SK-N-SH treated with all-trans-retinoic acid at 6 μM for 48 hours (cell line): ENCODE data around the gene UTP20.
"Not testable (repeated sequence)": the region's sequence is repeated elsewhere in the genome, so short reads cannot be mapped to it uniquely, and the experiment has no call there.

Experiments used
- ATAC-seq: fragments of 200-7000 bp; cut with Tn5 transposase; 3 replicates; pipeline ENCODE4 v1.9.1; 2020; ENCODE audit warnings: mild to moderate bottlenecking, moderate library complexity
- ARNTL ChIP-seq: fragments of 450-650 bp; formaldehyde crosslinking; IDR thresholded peaks from 2 replicates; pipeline ENCODE4 v1.5.0; 2020; ENCODE audit warnings: low read depth, mild to moderate bottlenecking, moderate library complexity, borderline replicate concordance
- BACH2 ChIP-seq: fragments of 250-450 bp; sonication (Bioruptor Pico); IDR thresholded peaks from 2 replicates; pipeline ENCODE4 v1.9.0; 2021; ENCODE audit warnings: mild to moderate bottlenecking, borderline replicate concordance
- CSDC2 ChIP-seq: fragments of 250-450 bp; sonication (Bioruptor Pico); IDR thresholded peaks from 2 replicates; pipeline ENCODE4 v1.5.0; 2020; ENCODE audit warnings: mild to moderate bottlenecking, moderate library complexity
- CSRNP3 ChIP-seq: fragments of 250-450 bp; sonication (Bioruptor Pico); IDR thresholded peaks from 2 replicates; pipeline ENCODE4 v1.5.1; 2021; ENCODE audit warnings: mild to moderate bottlenecking, moderate library complexity
- GLIS3 ChIP-seq: fragments of 250-450 bp; sonication (Bioruptor Pico); IDR thresholded peaks from 2 replicates; pipeline ENCODE4 v1.5.0; 2020; ENCODE audit warnings: mild to moderate bottlenecking, moderate library complexity
- ISL1 ChIP-seq: fragments of 250-450 bp; sonication (Bioruptor Pico); IDR thresholded peaks from 2 replicates; pipeline ENCODE4 v2.1.2; 2022; ENCODE audit warnings: mild to moderate bottlenecking, moderate library complexity
- OSR1 ChIP-seq: fragments of 250-450 bp; sonication (Bioruptor Pico); IDR thresholded peaks from 2 replicates; pipeline ENCODE4 v1.8.0; 2022; ENCODE audit warnings: moderate library complexity, mild to moderate bottlenecking, inconsistent platforms
- PATZ1 ChIP-seq: fragments of 250-450 bp; sonication (Bioruptor Pico); IDR thresholded peaks from 2 replicates; pipeline ENCODE4 v1.8.0; 2020; ENCODE audit warnings: mild to moderate bottlenecking, moderate library complexity, borderline replicate concordance
- PPARA ChIP-seq: fragments of 250-450 bp; sonication (Bioruptor Pico); IDR thresholded peaks from 2 replicates; pipeline ENCODE4 v1.5.0; 2020; ENCODE audit warnings: mild to moderate bottlenecking, borderline replicate concordance
- RARB ChIP-seq: fragments of 250-450 bp; sonication (Bioruptor Pico); IDR thresholded peaks from 2 replicates; pipeline ENCODE4 v1.8.0; 2021; ENCODE audit warnings: mild to moderate bottlenecking, moderate library complexity
- TCF4 ChIP-seq: fragments of 250-450 bp; sonication (Bioruptor Pico); IDR thresholded peaks from 2 replicates; pipeline ENCODE4 v1.8.0; 2021; ENCODE audit warnings: mild to moderate bottlenecking, moderate library complexity, borderline replicate concordance
- ZFP3 ChIP-seq: fragments of 250-450 bp; sonication (Bioruptor Pico); IDR thresholded peaks from 2 replicates; pipeline ENCODE4 v1.5.0; 2020; ENCODE audit warnings: mild to moderate bottlenecking, moderate library complexity
- ZFP30 ChIP-seq: fragments of 450-650 bp; formaldehyde crosslinking; IDR thresholded peaks from 2 replicates; pipeline ENCODE4 v1.5.0; 2022; ENCODE audit warnings: mild to moderate bottlenecking, moderate library complexity
- ZNF565 ChIP-seq: fragments of 450-650 bp; formaldehyde crosslinking; conservative IDR thresholded peaks from 2 replicates; pipeline ENCODE4 v1.5.0; 2020; ENCODE audit warnings: low read depth, mild to moderate bottlenecking, moderate library complexity
- ZNF70 ChIP-seq: fragments of 450-650 bp; formaldehyde crosslinking; IDR thresholded peaks from 2 replicates; pipeline ENCODE4 v1.5.0; 2020; ENCODE audit warnings: mild to moderate bottlenecking, moderate library complexity
- ZNF8 ChIP-seq: fragments of 450-650 bp; formaldehyde crosslinking; IDR thresholded peaks from 2 replicates; pipeline ENCODE4 v1.5.0; 2020; ENCODE audit warnings: mild to moderate bottlenecking, moderate library complexity
- TF ChIP-seq, protein P1 (sequence below): fragments of 250-450 bp; sonication (Bioruptor Pico); IDR thresholded peaks from 2 replicates; pipeline ENCODE4 v1.5.0; 2020; ENCODE audit warnings: mild to moderate bottlenecking, moderate library complexity
- TF ChIP-seq, protein P2 (sequence below): fragments of 250-450 bp; sonication (Bioruptor Pico); IDR thresholded peaks from 2 replicates; pipeline ENCODE4 v1.8.0; 2021; ENCODE audit warnings: low read depth, mild to moderate bottlenecking, moderate library complexity, borderline replicate concordance
- TF ChIP-seq, protein P3 (sequence below): fragments of 250-450 bp; sonication (Bioruptor Pico); IDR thresholded peaks from 2 replicates; pipeline ENCODE4 v1.5.1; 2020; ENCODE audit warnings: low read depth, mild to moderate bottlenecking, moderate library complexity

UTP20 gene

DNA sequence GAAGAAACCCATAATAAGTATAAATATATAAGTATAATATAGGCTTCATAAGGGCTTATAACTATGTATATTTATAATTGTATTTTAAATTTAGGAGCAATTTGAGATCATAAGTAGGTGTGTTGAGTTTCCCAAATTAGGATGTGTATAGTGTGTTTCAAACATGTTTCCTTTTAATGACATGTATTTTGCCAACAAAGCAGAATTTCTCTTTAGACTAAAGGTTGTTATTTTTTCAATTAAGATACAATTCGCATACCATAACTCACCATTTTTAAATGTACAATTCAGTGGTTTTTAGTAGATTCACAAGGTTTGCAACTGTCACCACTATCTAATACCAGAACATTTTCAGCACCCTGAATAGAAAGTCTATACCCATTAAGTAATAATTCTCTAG is 135.3 kb downstream of the UTP20 start:
- no peak for ATAC-seq
- TF ChIP-seq ARNTL (CRISPR knock-in tag), result no peak

GRCh38 chr12:101422066-101422465 is 142.2 kb downstream of the UTP20 start:
- not testable (repeated sequence) for ATAC-seq

GRCh38 chr12:101424620-101425019 is 144.7 kb downstream of the UTP20 start:
- TF ChIP-seq ZNF565 (CRISPR knock-in tag) (no peak), RARB (CRISPR knock-in tag) (no peak), PATZ1 (CRISPR knock-in tag) (no peak), ZNF8 (no peak), GLIS3 (no peak), BACH2 (no peak), ZNF70 (CRISPR knock-in tag) (no peak), ISL1 (CRISPR knock-in tag) (no peak), PPARA (no peak), ZFP3 (CRISPR knock-in tag) (no peak), ARNTL (CRISPR knock-in tag) (no peak), ZFP30 (no peak), TCF4 (CRISPR knock-in tag) (no peak)
- TF ChIP-seq, protein P1, sequence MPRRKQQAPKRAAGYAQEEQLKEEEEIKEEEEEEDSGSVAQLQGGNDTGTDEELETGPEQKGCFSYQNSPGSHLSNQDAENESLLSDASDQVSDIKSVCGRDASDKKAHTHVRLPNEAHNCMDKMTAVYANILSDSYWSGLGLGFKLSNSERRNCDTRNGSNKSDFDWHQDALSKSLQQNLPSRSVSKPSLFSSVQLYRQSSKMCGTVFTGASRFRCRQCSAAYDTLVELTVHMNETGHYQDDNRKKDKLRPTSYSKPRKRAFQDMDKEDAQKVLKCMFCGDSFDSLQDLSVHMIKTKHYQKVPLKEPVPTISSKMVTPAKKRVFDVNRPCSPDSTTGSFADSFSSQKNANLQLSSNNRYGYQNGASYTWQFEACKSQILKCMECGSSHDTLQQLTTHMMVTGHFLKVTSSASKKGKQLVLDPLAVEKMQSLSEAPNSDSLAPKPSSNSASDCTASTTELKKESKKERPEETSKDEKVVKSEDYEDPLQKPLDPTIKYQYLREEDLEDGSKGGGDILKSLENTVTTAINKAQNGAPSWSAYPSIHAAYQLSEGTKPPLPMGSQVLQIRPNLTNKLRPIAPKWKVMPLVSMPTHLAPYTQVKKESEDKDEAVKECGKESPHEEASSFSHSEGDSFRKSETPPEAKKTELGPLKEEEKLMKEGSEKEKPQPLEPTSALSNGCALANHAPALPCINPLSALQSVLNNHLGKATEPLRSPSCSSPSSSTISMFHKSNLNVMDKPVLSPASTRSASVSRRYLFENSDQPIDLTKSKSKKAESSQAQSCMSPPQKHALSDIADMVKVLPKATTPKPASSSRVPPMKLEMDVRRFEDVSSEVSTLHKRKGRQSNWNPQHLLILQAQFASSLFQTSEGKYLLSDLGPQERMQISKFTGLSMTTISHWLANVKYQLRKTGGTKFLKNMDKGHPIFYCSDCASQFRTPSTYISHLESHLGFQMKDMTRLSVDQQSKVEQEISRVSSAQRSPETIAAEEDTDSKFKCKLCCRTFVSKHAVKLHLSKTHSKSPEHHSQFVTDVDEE (CRISPR knock-in tag), result no peak
- TF ChIP-seq, protein P2, sequence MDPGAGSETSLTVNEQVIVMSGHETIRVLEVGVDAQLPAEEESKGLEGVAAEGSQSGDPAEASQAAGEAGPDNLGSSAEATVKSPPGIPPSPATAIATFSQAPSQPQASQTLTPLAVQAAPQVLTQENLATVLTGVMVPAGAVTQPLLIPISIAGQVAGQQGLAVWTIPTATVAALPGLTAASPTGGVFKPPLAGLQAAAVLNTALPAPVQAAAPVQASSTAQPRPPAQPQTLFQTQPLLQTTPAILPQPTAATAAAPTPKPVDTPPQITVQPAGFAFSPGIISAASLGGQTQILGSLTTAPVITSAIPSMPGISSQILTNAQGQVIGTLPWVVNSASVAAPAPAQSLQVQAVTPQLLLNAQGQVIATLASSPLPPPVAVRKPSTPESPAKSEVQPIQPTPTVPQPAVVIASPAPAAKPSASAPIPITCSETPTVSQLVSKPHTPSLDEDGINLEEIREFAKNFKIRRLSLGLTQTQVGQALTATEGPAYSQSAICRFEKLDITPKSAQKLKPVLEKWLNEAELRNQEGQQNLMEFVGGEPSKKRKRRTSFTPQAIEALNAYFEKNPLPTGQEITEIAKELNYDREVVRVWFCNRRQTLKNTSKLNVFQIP (CRISPR knock-in tag), result no peak
- TF ChIP-seq, protein P3, sequence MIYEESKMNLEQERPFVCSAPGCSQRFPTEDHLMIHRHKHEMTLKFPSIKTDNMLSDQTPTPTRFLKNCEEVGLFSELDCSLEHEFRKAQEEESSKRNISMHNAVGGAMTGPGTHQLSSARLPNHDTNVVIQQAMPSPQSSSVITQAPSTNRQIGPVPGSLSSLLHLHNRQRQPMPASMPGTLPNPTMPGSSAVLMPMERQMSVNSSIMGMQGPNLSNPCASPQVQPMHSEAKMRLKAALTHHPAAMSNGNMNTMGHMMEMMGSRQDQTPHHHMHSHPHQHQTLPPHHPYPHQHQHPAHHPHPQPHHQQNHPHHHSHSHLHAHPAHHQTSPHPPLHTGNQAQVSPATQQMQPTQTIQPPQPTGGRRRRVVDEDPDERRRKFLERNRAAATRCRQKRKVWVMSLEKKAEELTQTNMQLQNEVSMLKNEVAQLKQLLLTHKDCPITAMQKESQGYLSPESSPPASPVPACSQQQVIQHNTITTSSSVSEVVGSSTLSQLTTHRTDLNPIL (CRISPR knock-in tag), result no peak
- TF ChIP-seq, all 23 proteins: peak for 0
- ATAC-seq, result no peak

GRCh38 chr12:101430456-101430855 is 150.6 kb downstream of the UTP20 start:
- TF ChIP-seq ZFP3 (CRISPR knock-in tag) (no peak), BACH2 (no peak), CSRNP3 (no peak)
- TF ChIP-seq, all 23 proteins: peak for 0
- ATAC-seq, result no peak

DNA sequence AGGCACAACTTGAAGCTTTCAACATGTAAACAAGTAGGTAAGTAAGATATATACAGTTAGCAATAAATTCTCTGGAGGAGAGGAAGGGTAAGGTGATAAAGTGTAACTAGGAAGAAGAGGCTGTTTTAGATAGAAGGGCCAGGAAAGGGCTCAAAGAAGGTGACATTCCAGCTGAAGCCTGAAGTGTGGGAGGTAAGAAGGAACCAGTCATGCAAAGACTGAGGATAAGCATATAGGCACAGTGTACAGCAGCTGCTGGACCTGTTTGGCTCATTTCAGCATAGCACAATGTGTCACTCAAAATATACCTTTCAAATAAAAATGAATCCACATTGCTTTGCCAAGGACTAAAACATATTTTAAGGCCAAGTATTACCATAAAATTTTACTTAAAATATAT is 156.2 kb downstream of the UTP20 start:
- no peak for TF ChIP-seq ZNF8
- TF ChIP-seq OSR1 (CRISPR knock-in tag), result no peak
- TF ChIP-seq PATZ1 (CRISPR knock-in tag), result no peak
- no peak for TF ChIP-seq GLIS3
- TF ChIP-seq, protein P3 (CRISPR knock-in tag), result no peak
- no peak for TF ChIP-seq CSDC2 (CRISPR knock-in tag)
- TF ChIP-seq ZFP3 (CRISPR knock-in tag), result no peak
- TF ChIP-seq BACH2, result no peak
- no peak for TF ChIP-seq ZFP30
- TF ChIP-seq, all 23 proteins: peak for 0
- no peak for ATAC-seq
